ENCODE results near the gene SH3RF1.

DNA sequence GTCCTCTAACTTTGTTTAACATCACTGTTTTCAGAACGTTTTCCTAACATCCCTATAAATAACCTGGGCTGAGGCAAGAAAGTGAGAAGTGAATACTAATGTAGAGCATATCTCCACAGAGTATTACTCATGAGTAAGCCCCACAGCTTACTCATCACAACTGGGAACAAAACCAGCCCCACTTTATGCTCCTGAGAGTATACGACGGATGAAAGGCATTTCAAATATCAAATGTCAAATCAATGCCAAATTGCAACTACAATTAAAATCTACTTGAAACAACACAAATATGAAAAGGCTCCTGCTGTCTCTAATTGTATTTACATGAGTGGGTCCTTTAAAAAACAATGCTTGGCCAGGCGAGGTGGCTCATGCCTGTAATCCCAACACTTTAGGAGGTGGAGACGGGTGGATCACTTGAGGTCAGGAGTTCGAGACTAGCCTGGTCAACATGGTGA lies 41.2 kb downstream of the SH3RF1 start:
- TF ChIP-seq EGR1 (IDR thresholded peaks at IDR 0.05; ENCODE audit: low read depth in 2 of 2) (no peak), RAD21 (IDR thresholded peaks at IDR 0.05) (no peak), FOXA1 (IDR thresholded peaks at IDR 0.05) (no peak), GABPA (IDR thresholded peaks at IDR 0.05 in 1 of 2, conservative IDR thresholded peaks at IDR 0.05 in 1 of 2) (no peak), TAF1 (conservative IDR thresholded peaks at IDR 0.05) (no peak), HNF4G (IDR thresholded peaks at IDR 0.05) (no peak), SP1 (IDR thresholded peaks at IDR 0.05) (no peak), YY1 (IDR thresholded peaks at IDR 0.05) (no peak)
- TF ChIP-seq, protein P1, sequence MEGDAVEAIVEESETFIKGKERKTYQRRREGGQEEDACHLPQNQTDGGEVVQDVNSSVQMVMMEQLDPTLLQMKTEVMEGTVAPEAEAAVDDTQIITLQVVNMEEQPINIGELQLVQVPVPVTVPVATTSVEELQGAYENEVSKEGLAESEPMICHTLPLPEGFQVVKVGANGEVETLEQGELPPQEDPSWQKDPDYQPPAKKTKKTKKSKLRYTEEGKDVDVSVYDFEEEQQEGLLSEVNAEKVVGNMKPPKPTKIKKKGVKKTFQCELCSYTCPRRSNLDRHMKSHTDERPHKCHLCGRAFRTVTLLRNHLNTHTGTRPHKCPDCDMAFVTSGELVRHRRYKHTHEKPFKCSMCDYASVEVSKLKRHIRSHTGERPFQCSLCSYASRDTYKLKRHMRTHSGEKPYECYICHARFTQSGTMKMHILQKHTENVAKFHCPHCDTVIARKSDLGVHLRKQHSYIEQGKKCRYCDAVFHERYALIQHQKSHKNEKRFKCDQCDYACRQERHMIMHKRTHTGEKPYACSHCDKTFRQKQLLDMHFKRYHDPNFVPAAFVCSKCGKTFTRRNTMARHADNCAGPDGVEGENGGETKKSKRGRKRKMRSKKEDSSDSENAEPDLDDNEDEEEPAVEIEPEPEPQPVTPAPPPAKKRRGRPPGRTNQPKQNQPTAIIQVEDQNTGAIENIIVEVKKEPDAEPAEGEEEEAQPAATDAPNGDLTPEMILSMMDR (IDR thresholded peaks at IDR 0.05; ENCODE audit: low read depth, low read length, missing input control): no peak
- TF ChIP-seq, protein P2, sequence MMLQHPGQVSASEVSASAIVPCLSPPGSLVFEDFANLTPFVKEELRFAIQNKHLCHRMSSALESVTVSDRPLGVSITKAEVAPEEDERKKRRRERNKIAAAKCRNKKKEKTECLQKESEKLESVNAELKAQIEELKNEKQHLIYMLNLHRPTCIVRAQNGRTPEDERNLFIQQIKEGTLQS (IDR thresholded peaks at IDR 0.05): no peak
- TF ChIP-seq, protein P3, sequence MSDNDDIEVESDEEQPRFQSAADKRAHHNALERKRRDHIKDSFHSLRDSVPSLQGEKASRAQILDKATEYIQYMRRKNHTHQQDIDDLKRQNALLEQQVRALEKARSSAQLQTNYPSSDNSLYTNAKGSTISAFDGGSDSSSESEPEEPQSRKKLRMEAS (IDR thresholded peaks at IDR 0.05): no peak
- TF ChIP-seq, protein P4, sequence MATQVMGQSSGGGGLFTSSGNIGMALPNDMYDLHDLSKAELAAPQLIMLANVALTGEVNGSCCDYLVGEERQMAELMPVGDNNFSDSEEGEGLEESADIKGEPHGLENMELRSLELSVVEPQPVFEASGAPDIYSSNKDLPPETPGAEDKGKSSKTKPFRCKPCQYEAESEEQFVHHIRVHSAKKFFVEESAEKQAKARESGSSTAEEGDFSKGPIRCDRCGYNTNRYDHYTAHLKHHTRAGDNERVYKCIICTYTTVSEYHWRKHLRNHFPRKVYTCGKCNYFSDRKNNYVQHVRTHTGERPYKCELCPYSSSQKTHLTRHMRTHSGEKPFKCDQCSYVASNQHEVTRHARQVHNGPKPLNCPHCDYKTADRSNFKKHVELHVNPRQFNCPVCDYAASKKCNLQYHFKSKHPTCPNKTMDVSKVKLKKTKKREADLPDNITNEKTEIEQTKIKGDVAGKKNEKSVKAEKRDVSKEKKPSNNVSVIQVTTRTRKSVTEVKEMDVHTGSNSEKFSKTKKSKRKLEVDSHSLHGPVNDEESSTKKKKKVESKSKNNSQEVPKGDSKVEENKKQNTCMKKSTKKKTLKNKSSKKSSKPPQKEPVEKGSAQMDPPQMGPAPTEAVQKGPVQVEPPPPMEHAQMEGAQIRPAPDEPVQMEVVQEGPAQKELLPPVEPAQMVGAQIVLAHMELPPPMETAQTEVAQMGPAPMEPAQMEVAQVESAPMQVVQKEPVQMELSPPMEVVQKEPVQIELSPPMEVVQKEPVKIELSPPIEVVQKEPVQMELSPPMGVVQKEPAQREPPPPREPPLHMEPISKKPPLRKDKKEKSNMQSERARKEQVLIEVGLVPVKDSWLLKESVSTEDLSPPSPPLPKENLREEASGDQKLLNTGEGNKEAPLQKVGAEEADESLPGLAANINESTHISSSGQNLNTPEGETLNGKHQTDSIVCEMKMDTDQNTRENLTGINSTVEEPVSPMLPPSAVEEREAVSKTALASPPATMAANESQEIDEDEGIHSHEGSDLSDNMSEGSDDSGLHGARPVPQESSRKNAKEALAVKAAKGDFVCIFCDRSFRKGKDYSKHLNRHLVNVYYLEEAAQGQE (IDR thresholded peaks at IDR 0.05): no peak

Measured in liver (tissue), 3 donors.